Measurements from ENCODE around the gene PDZK1IP1.

DNA sequence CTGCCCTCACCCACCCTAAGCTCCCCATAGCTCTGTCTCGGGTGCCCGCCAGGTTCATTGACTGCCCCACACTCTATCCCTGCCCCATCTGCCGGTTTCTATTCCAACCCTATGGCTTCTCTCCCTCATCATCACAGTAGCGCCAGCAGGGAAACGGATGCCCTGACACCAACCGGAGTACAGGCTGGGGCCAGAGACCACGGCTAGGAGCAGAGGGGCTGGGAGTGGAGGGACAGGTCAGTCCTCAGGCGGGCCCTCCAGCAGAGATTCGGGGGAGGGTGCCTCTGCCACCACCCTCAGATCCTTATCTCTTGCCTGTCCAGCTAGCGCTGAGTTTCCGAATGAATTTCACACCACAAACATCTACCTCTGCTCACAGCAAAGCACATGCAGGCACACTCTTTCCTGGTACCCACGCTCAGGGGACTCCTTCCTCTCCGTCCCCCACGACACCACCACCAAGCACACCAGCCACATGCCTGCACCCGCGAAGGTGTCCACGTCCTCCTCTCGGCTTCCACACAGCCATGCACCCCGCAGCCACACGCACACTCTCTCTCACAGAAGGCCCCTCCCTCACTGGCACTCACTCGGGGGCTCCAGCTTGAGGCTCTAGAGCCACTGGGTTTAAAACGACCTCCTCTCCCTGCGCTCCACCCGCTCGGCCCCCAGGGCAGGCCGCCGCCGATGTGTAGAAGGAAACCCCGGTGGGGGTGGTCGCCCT, 35.0 kb upstream of the PDZK1IP1 start:
- TF ChIP-seq, protein P1, sequence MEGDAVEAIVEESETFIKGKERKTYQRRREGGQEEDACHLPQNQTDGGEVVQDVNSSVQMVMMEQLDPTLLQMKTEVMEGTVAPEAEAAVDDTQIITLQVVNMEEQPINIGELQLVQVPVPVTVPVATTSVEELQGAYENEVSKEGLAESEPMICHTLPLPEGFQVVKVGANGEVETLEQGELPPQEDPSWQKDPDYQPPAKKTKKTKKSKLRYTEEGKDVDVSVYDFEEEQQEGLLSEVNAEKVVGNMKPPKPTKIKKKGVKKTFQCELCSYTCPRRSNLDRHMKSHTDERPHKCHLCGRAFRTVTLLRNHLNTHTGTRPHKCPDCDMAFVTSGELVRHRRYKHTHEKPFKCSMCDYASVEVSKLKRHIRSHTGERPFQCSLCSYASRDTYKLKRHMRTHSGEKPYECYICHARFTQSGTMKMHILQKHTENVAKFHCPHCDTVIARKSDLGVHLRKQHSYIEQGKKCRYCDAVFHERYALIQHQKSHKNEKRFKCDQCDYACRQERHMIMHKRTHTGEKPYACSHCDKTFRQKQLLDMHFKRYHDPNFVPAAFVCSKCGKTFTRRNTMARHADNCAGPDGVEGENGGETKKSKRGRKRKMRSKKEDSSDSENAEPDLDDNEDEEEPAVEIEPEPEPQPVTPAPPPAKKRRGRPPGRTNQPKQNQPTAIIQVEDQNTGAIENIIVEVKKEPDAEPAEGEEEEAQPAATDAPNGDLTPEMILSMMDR (IDR thresholded peaks at IDR 0.05): no peak
- TF ChIP-seq EZH2 (IDR thresholded peaks at IDR 0.05; ENCODE audit: borderline replicate concordance, insufficient read depth, low read depth, low read length, poor library complexity, severe bottlenecking): peak; percentile 73
